Glutamatergic neuron (in vitro differentiated cells): Measurements from ENCODE around the gene NWD2. TPM values are rescaled to one million over a fixed set of nuclear protein-coding genes. Genes with fewer than 3 reads are reported as not detected.
"Not testable (repeated sequence)": the region's sequence is repeated elsewhere in the genome, so short reads cannot be mapped to it uniquely, and the experiment has no call there.

Source experiments
- DNase-seq: peaks from one replicate; pipeline ENCODE4 v3.0.0; 2022
- H3K27ac Mint-ChIP-seq: one replicate; pipeline ENCODE4 v1.8.0; 2020; ENCODE audit warnings: mild to moderate bottlenecking, mixed read lengths, inconsistent platforms; ENCODE audit not compliant: unreplicated experiment
- H3K27me3 Mint-ChIP-seq: one replicate; pipeline ENCODE4 v1.8.0; 2020; ENCODE audit warnings: mild to moderate bottlenecking, moderate library complexity, mixed read lengths, inconsistent platforms; ENCODE audit not compliant: unreplicated experiment
- H3K36me3 Mint-ChIP-seq: one replicate; pipeline ENCODE4 v1.8.0; 2020; ENCODE audit warnings: mild to moderate bottlenecking, mixed read lengths, inconsistent platforms; ENCODE audit not compliant: unreplicated experiment
- H3K4me1 Mint-ChIP-seq: one replicate; pipeline ENCODE4 v1.8.0; 2020; ENCODE audit warnings: mild to moderate bottlenecking, low read depth, mixed read lengths, inconsistent platforms; ENCODE audit not compliant: unreplicated experiment
- H3K4me3 Mint-ChIP-seq: one replicate; pipeline ENCODE4 v1.8.0; 2020; ENCODE audit warnings: mild to moderate bottlenecking, mixed read lengths, inconsistent platforms; ENCODE audit not compliant: unreplicated experiment
- H3K9me3 Mint-ChIP-seq: one replicate; pipeline ENCODE4 v1.8.0; 2020; ENCODE audit warnings: mild to moderate bottlenecking, moderate library complexity, mixed read lengths, inconsistent platforms; ENCODE audit not compliant: unreplicated experiment
- microRNA-seq: library from miRNA; unstranded; fragments of <30 nt; microRNA quantifications from one replicate; pipeline ENCODE4, GENCODE V29; 2020; ENCODE audit not compliant: unreplicated experiment
- total RNA-seq: library from RNA; stranded (reverse); fragmentation: NEBNext Ultra II Directional; extraction: Animal tissue kit (Norgen Biotek cat#: 25700); gene quantifications from one replicate; pipeline ENCODE4 v1.2.1, GENCODE V29; 2021; ENCODE audit not compliant: unreplicated experiment
- TF ChIP-seq, protein P1 (sequence below): fragments of 200-600 bp; sonication (generic); IDR thresholded peaks from one replicate; pipeline ENCODE4 v1.5.0; 2021; ENCODE audit not compliant: partially characterized antibody, unreplicated experiment

The NWD2 gene
- total RNA-seq, 1 donor from 2014 or later: 0.17 TPM

DNA sequence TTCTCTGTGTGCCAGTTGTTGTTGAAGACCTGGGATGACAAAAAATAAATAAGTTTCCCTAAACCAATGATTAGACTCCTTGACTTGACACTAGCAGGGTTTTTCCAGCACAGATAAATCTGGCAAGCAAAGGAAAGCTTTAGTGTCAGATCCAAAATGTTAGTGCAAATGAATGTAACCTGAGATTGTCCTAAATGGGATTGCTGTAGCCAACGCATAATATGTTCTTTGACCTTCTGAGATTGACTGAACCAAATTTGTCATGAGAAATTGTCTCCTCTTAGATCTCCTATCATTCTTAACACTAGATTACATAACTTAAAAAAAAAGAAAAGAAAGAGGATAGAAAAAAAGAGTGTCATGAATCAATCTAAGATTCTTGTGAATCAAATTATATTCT is 245.2 kb downstream of the NWD2 start:
- DNase-seq: no peak
- TF ChIP-seq, protein P1, sequence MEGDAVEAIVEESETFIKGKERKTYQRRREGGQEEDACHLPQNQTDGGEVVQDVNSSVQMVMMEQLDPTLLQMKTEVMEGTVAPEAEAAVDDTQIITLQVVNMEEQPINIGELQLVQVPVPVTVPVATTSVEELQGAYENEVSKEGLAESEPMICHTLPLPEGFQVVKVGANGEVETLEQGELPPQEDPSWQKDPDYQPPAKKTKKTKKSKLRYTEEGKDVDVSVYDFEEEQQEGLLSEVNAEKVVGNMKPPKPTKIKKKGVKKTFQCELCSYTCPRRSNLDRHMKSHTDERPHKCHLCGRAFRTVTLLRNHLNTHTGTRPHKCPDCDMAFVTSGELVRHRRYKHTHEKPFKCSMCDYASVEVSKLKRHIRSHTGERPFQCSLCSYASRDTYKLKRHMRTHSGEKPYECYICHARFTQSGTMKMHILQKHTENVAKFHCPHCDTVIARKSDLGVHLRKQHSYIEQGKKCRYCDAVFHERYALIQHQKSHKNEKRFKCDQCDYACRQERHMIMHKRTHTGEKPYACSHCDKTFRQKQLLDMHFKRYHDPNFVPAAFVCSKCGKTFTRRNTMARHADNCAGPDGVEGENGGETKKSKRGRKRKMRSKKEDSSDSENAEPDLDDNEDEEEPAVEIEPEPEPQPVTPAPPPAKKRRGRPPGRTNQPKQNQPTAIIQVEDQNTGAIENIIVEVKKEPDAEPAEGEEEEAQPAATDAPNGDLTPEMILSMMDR: no peak
- Mint-ChIP-seq H3K4me1 (no peaks in the 10 kb centered on the region), H3K9me3 (no peaks in the 10 kb centered on the region), H3K36me3 (no peaks in the 10 kb centered on the region), H3K4me3 (no peak overlapping the region), H3K27me3 (no peaks in the 10 kb centered on the region), H3K27ac (no peak overlapping the region)

DNA sequence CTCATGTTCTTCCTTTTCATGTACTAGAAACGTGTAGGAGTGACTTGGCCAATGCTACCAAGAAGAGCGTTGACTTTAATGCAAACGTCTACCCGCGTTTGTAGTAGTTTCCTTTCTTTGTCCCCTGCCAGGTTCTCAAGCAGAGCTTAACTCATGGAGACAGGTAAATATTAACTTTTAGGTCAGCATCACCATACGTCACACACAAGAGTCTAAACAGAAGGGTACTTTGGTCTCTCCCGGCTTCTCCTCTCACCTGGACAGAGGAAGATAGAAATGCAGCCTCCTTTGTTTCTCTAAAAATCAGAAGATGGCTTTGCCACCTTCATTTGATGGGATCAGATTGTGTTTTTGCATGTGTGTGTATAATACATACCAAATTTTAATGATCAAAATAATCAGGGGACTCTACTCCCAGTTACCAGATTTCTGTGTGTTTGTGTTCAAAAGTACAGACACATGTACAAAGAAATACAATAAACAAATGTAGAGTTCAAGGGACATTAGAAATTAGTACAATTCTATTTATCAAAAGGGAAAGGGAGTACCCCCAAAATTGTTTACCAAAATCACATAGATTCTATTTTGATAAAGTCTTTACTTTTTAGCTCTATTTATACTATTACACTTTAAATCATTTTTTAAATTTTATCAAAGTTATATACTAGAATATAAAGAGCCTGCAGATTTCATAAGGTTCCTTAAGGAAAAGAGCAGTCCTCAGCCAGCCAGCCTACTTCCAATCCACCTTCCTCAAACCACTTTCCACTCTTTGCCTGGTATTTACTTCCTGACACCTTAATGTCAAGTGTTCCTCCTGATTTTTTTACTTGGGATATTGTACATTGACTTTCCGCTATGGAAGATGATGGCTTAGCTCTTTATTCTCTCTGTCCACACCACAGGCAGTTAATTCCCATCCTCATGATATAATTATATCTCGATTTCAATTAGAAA is 246.1 kb downstream of the NWD2 start:
- Mint-ChIP-seq H3K4me3 (no peak overlapping the region), H3K9me3 (no peaks in the 10 kb centered on the region)

DNA sequence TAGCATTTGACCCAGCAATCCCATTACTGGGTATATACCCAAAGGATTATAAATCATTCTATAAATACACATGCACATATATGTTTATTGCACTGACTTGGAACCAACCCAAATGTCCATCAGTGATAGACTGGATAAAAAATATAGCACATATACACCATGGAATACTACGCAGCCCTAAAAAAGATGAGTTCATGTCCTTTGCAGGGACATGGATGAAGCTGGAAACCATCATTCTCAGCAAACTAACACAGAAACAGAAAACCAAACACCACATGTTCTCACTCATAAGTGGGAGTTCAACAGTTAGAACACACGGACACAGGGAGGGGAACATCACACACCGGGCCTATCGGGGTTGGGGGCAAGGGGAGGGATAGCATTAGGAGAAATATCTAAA is 250.8 kb downstream of the NWD2 start:
- H3K27ac Mint-ChIP-seq, H3K27me3 Mint-ChIP-seq, H3K4me3 Mint-ChIP-seq, H3K36me3 Mint-ChIP-seq, DNase-seq, H3K4me1 Mint-ChIP-seq, H3K9me3 Mint-ChIP-seq: not testable (repeated sequence)

More for the DNA sequence above, 246.1 kb downstream of the NWD2 start:
- Mint-ChIP-seq H3K27me3 (no peaks in the 10 kb centered on the region), H3K4me1 (no peaks in the 10 kb centered on the region), H3K36me3 (no peaks in the 10 kb centered on the region), H3K27ac (no peak overlapping the region)
- TF ChIP-seq, protein P1: no peak
- DNase-seq: no peak

Small RNA genes within 50 kb of the gene (microRNA-seq; reads per million reads assigned to microRNA genes)
- not detected for gene MIR4801
